ENCODE results near the gene WFDC11. TPM values are rescaled to one million over a fixed set of nuclear protein-coding genes. Genes with fewer than 3 reads are reported as not detected.
A peak's percentile ranks its signal among the peaks of the same experiment; 100 is the strongest.
"Not testable (repeated sequence)": the region's sequence is repeated elsewhere in the genome, so short reads cannot be mapped to it uniquely, and the experiment has no call there.

Gene WFDC11
- total RNA-seq, 1 donor from 2014 or later, result not detected

GRCh38 chr20:45685896-45686295 is 15.9 kb upstream of the WFDC11 start:
- TF ChIP-seq, protein P1, sequence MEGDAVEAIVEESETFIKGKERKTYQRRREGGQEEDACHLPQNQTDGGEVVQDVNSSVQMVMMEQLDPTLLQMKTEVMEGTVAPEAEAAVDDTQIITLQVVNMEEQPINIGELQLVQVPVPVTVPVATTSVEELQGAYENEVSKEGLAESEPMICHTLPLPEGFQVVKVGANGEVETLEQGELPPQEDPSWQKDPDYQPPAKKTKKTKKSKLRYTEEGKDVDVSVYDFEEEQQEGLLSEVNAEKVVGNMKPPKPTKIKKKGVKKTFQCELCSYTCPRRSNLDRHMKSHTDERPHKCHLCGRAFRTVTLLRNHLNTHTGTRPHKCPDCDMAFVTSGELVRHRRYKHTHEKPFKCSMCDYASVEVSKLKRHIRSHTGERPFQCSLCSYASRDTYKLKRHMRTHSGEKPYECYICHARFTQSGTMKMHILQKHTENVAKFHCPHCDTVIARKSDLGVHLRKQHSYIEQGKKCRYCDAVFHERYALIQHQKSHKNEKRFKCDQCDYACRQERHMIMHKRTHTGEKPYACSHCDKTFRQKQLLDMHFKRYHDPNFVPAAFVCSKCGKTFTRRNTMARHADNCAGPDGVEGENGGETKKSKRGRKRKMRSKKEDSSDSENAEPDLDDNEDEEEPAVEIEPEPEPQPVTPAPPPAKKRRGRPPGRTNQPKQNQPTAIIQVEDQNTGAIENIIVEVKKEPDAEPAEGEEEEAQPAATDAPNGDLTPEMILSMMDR (conservative IDR thresholded peaks at IDR 0.05), result peak; percentile 35
- Mint-ChIP-seq H3K36me3 (ENCODE audit: low read depth) (no peaks in the 10 kb centered on the region), H3K27ac (ENCODE audit: unreplicated experiment) (no peak overlapping the region), H3K4me3 (no peak overlapping the region), H3K27me3 (ENCODE audit: low read depth) (peaks cover 26% of the 10 kb centered on the region), H3K9me3 (peaks cover 5% of the 10 kb centered on the region), H3K4me1 (no peaks in the 10 kb centered on the region)
- no peak for DNase-seq (ENCODE audit: low read depth, low spot score)

DNA sequence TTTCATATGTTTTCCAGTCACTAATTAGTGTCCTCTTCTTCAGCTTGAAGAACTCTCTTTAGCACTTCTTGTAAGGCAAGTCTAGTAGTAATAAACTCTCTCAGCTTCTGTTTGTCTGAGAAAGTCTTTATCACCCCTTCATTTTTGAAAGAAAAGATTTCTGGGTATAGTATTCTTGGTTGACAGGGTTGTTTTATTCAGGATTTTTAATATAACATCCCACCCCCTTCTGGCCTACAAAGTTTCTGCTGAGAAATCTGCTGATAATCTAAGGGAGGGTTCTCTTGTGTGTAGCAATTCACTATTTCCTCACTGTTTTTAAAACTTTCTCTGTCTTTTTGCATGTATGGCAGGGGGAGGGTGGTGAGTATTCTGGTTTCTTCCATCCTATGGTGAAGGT is 9.6 kb upstream of the WFDC11 start:
- Mint-ChIP-seq H3K4me1 (no peaks in the 10 kb centered on the region), H3K27ac (ENCODE audit: unreplicated experiment) (no peak overlapping the region), H3K4me3 (no peak overlapping the region), H3K9me3 (peaks cover 14% of the 10 kb centered on the region), H3K36me3 (ENCODE audit: low read depth) (peaks cover 4% of the 10 kb centered on the region), H3K27me3 (ENCODE audit: low read depth) (peaks cover 28% of the 10 kb centered on the region)
- no peak for DNase-seq (ENCODE audit: low read depth, low spot score)
- TF ChIP-seq, protein P1 (conservative IDR thresholded peaks at IDR 0.05), result no peak

DNA sequence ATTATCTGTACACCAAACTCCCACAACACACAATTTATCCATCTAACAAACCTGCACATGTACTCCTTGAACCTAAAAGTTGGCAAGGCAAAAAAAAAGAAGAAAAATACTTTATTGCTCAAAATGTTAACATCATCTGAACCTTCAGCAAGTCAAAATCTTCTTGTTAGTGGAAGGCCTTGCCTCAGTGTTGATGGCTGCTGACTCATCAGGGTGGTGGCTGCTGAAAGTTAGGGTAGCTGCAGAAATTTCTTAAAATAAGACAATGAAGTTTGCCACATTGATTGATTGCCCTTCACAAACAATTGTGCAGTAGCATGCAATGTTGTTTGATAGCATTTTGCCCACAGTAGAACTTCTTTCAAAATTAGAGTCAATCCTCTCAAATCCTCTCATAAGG is 2.7 kb upstream of the WFDC11 start:
- TF ChIP-seq, protein P1 (conservative IDR thresholded peaks at IDR 0.05), result no peak
- H3K27ac Mint-ChIP-seq (ENCODE audit: unreplicated experiment), result no peak overlapping the region
- peaks cover 40% of the 10 kb centered on the region for H3K27me3 Mint-ChIP-seq (ENCODE audit: low read depth)
- DNase-seq (ENCODE audit: low read depth, low spot score), result no peak
- no peaks in the 10 kb centered on the region for H3K4me1 Mint-ChIP-seq
- peaks cover 2% of the 10 kb centered on the region for H3K36me3 Mint-ChIP-seq (ENCODE audit: low read depth)
- peaks cover 15% of the 10 kb centered on the region for H3K9me3 Mint-ChIP-seq
- H3K4me3 Mint-ChIP-seq, result no peak overlapping the region

GRCh38 chr20:45657038-45657437 is 13.0 kb downstream of the WFDC11 start:
- not testable (repeated sequence) for H3K9me3 Mint-ChIP-seq; H3K4me3 Mint-ChIP-seq; H3K36me3 Mint-ChIP-seq (ENCODE audit: low read depth); DNase-seq (ENCODE audit: low read depth, low spot score); H3K4me1 Mint-ChIP-seq; H3K27ac Mint-ChIP-seq (ENCODE audit: unreplicated experiment)
- H3K27me3 Mint-ChIP-seq (ENCODE audit: low read depth), result peaks cover 30% of the 10 kb centered on the region

- not testable (repeated sequence) for DNase-seq (ENCODE audit: low read depth, low spot score); H3K4me1 Mint-ChIP-seq; H3K36me3 Mint-ChIP-seq (ENCODE audit: low read depth); H3K9me3 Mint-ChIP-seq; H3K27ac Mint-ChIP-seq (ENCODE audit: unreplicated experiment); H3K4me3 Mint-ChIP-seq
- peaks cover 25% of the 10 kb centered on the region for H3K27me3 Mint-ChIP-seq (ENCODE audit: low read depth)
Measured at GRCh38 chr20:45651726-45652125, 18.3 kb downstream of the WFDC11 start.

DNA sequence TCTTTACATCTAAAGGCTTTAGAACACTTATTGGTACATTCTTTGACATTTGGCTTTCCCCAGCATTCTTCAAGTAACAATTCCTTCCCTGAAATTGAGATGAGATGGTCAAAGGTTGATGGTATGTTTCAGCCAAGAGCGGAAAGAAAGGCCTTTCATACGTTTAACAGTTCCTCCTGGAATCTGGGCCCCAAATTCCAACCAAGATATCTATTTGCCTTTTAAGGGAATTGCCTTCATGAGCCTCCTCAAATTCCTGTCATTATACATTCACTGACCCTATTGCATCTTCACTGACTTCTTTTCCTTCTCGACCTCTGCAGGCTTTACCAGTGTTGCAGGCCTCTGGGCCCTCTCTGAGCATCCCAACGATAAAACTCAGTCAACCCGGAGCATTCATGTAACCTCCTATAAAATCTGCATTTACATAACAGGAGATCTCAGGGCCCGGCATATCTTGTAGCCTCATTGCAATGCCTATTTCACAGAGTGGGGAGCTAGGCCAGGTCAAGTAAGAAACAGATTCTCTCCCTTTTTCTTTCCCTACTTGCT is 20.7 kb downstream of the WFDC11 start:
- H3K4me1 Mint-ChIP-seq, result no peaks in the 10 kb centered on the region
- H3K27me3 Mint-ChIP-seq (ENCODE audit: low read depth), result peaks cover 9% of the 10 kb centered on the region
- no peak for DNase-seq (ENCODE audit: low read depth, low spot score)
- no peak overlapping the region for H3K4me3 Mint-ChIP-seq
- TF ChIP-seq, protein P1 (conservative IDR thresholded peaks at IDR 0.05), result no peak
- H3K9me3 Mint-ChIP-seq, result peaks cover 3% of the 10 kb centered on the region
- no peak overlapping the region for H3K27ac Mint-ChIP-seq (ENCODE audit: unreplicated experiment)
- peaks cover 3% of the 10 kb centered on the region for H3K36me3 Mint-ChIP-seq (ENCODE audit: low read depth)
